Peyer's patch (tissue), 4 donors: ENCODE results near the gene GPR25. TPM values are rescaled to one million over a fixed set of nuclear protein-coding genes. Genes with fewer than 3 reads are reported as not detected.

Experiments
- DNase-seq, 3 donors: peaks; one replicate each; pipeline ENCODE4 v3.0.0-alpha.2; 2017 to 2019
- H3K27ac ChIP-seq, 4 donors: fragments of 200-600 bp; sonication (generic); one replicate each; pipeline ENCODE4 v1.5.1; 2016 to 2019
- H3K27me3 ChIP-seq, 2 donors: fragments of 200-600 bp; sonication (generic); one replicate each; pipeline ENCODE4 v1.5.1; 2019
- H3K36me3 ChIP-seq, 3 donors: fragments of 200-600 bp; sonication (generic); one replicate each; pipeline ENCODE4 v1.5.1; 2016 to 2019
- H3K4me1 ChIP-seq, 4 donors: fragments of 200-600 bp; sonication (generic); one replicate each; pipeline ENCODE4 v1.5.1; 2016 to 2019
- H3K4me3 ChIP-seq, 4 donors: fragments of 200-600 bp; sonication (generic); 1 replicate in 3 of 4; 2 replicates in 1 of 4; pipeline ENCODE4 v1.5.1; 2016 to 2019; ENCODE audit warnings: mild to moderate bottlenecking in 1 of 4
- H3K9me3 ChIP-seq, 4 donors: fragments of 200-600 bp; sonication (generic); one replicate each; pipeline ENCODE4 v1.5.1; 2016 to 2019; ENCODE audit warnings: mild to moderate bottlenecking in 1 of 4
- POLR2A ChIP-seq, 2 donors: fragments of 450-650 bp; IDR thresholded peaks; one replicate each; pipeline ENCODE4 v1.5.1; 2017; ENCODE audit warnings: antibody characterized with exemption in 2 of 2, mild to moderate bottlenecking in 2 of 2, moderate library complexity in 2 of 2
- total RNA-seq, 4 donors: library from RNA; depleted of rRNA; stranded (reverse); fragments of >200 nt; gene quantifications; one replicate each; pipeline ENCODE4 v1.1.0, GENCODE V29; 2016
- TF ChIP-seq, protein P1 (sequence below), 6 experiments: fragments of 450-650 bp in 4 of 6; fragments of 200-600 bp in 2 of 6; sonication (generic) in 1 of 6; IDR thresholded peaks; one replicate each; pipeline ENCODE4 v1.5.1; 2017 to 2019; ENCODE audit warnings: antibody characterized with exemption in 6 of 6, mild to moderate bottlenecking in 3 of 6, moderate library complexity in 1 of 6

GPR25 gene
- total RNA-seq, 4 donors from 2014 or later = not detected

GRCh38 chr1:200874694-200875093 lies 1.9 kb downstream of the GPR25 start:
- Histone ChIP-seq H3K4me1 (peaks cover 0 to 15% (median 9%) of the 10 kb centered on the region in 4 donors), H3K27me3 (peaks cover 0 to 23% of the 10 kb centered on the region in 2 donors), H3K36me3 (no peaks in the 10 kb centered on the region), H3K27ac (no peak overlapping the region), H3K9me3 (no peaks in the 10 kb centered on the region), H3K4me3 (no peak overlapping the region)
- no peak for DNase-seq
- TF ChIP-seq POLR2A (IDR thresholded peaks at IDR 0.05) = no peak
- TF ChIP-seq, protein P1, sequence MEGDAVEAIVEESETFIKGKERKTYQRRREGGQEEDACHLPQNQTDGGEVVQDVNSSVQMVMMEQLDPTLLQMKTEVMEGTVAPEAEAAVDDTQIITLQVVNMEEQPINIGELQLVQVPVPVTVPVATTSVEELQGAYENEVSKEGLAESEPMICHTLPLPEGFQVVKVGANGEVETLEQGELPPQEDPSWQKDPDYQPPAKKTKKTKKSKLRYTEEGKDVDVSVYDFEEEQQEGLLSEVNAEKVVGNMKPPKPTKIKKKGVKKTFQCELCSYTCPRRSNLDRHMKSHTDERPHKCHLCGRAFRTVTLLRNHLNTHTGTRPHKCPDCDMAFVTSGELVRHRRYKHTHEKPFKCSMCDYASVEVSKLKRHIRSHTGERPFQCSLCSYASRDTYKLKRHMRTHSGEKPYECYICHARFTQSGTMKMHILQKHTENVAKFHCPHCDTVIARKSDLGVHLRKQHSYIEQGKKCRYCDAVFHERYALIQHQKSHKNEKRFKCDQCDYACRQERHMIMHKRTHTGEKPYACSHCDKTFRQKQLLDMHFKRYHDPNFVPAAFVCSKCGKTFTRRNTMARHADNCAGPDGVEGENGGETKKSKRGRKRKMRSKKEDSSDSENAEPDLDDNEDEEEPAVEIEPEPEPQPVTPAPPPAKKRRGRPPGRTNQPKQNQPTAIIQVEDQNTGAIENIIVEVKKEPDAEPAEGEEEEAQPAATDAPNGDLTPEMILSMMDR (IDR thresholded peaks at IDR 0.05) = no peak

DNA sequence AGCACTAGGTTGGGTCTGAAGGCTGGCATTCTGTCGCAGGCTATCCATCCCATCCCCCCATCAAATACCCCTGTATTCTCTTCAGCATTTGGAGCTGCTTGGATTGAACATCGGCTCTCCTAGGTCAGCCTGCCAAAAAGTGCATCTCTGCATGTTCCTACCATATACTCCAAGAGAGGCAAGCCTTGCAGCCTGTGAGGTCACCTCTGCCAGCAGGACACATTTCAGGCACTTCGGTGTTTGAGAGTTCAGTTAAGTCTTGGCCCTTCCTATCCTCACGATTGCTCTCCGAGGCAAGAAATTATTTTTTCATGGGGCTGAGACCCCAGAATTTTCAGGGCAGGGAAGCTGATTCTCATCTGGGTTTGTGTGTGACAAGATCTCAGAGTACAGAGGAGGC lies 2.6 kb downstream of the GPR25 start:
- no peak for DNase-seq
- Histone ChIP-seq H3K27ac (no peak overlapping the region), H3K4me1 (peaks cover 0 to 15% (median 9%) of the 10 kb centered on the region in 4 donors), H3K4me3 (no peak overlapping the region), H3K36me3 (no peaks in the 10 kb centered on the region), H3K9me3 (no peaks in the 10 kb centered on the region), H3K27me3 (peaks cover 0 to 23% of the 10 kb centered on the region in 2 donors)
- TF ChIP-seq, protein P1 (IDR thresholded peaks at IDR 0.05) = no peak
- TF ChIP-seq POLR2A (IDR thresholded peaks at IDR 0.05) = no peak

- Histone ChIP-seq H3K4me1 (peaks cover 0 to 15% (median 9%) of the 10 kb centered on the region in 4 donors), H3K36me3 (no peaks in the 10 kb centered on the region), H3K27ac (no peak overlapping the region), H3K27me3 (peaks cover 0 to 23% of the 10 kb centered on the region in 2 donors), H3K4me3 (no peak overlapping the region), H3K9me3 (no peaks in the 10 kb centered on the region)
- DNase-seq = no peak
- TF ChIP-seq, protein P1 (IDR thresholded peaks at IDR 0.05) = no peak
- TF ChIP-seq POLR2A (IDR thresholded peaks at IDR 0.05) = no peak
These were observed 4.2 kb downstream of the GPR25 start for GRCh38 chr1:200877010-200877409.

DNA sequence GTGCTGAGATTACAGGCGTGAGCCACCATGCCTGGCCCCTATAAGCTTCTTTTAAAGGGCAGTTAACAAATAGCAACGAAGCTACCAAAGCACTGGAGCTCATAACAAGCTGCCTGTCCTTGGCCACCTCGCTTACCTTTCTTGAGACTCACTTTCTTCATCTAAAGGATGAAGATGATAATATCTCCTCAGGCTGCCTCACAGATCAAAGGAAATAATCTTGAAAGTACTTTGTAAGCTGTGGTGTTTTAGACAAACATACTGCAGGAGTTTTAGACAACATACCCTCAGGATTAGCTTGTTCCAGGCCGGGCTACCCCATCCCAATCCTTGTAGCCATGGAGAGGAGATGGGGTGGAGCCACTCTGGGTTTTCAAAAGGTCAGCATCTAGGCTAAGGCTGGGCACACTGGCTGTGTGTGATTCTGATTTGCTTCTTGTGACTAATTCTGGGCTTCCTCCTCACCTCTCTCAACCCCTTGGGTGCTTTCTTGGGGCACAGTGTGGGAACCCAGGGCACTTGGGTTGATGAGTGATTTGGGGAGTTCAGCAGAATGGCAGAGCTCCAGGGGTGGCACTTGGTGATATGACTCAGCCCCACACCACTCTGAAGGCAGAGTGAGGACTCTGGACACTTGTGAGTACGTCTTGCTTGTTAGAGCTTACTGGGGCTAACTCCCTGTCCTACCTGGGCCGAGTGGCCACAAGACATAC lies 5.2 kb downstream of the GPR25 start:
- Histone ChIP-seq H3K9me3 (no peaks in the 10 kb centered on the region), H3K4me3 (no peak overlapping the region), H3K27ac (peak overlapping the region in 1 of 4 donors; percentile 26), H3K4me1 (peaks cover 0 to 11% (median 8%) of the 10 kb centered on the region in 4 donors), H3K27me3 (peaks cover 0 to 14% of the 10 kb centered on the region in 2 donors), H3K36me3 (no peaks in the 10 kb centered on the region)
- TF ChIP-seq, protein P1 (IDR thresholded peaks at IDR 0.05) = no peak
- no peak for TF ChIP-seq POLR2A (IDR thresholded peaks at IDR 0.05)
- DNase-seq = no peak

- Histone ChIP-seq H3K4me3 (no peak overlapping the region), H3K9me3 (no peaks in the 10 kb centered on the region), H3K27ac (no peak overlapping the region), H3K36me3 (no peaks in the 10 kb centered on the region), H3K27me3 (no peaks in the 10 kb centered on the region), H3K4me1 (no peaks in the 10 kb centered on the region)
- no peak for DNase-seq
- TF ChIP-seq, protein P1 (IDR thresholded peaks at IDR 0.05) = no peak
- TF ChIP-seq POLR2A (IDR thresholded peaks at IDR 0.05) = no peak
These were observed 7.4 kb downstream of the GPR25 start for GRCh38 chr1:200880212-200880611.
